Measurements from ENCODE around the gene CD74.

DNA sequence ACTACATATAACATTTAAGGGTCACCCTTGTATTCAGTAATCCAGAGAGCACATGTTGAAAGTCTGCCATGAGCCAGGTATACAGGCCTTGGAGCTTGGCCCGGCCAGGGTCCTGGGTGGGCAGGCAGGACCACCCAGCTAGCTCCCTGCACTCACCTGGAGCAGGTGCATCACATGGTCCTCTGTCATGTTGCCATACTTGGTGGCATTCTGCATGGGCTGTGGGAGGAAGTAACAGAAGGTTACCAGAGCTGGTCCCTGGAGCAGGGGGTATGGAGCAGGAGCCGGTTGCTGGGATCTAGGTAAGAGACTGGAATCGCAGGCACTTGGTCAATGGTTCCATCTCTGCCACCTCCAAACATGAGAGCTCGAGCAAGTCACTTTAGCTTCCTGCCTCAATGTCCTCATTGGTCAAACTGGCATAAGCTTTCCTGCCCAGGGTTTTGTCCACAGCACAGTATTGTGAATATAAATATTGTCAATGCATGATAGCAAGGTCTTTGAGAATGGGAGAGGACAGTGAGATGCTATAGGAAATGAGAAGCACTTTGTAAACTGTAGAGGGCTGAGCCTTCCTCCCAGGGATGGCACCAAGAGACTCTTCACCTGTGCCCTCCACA, 6.5 kb downstream of the CD74 start:
- TF ChIP-seq, protein P1, sequence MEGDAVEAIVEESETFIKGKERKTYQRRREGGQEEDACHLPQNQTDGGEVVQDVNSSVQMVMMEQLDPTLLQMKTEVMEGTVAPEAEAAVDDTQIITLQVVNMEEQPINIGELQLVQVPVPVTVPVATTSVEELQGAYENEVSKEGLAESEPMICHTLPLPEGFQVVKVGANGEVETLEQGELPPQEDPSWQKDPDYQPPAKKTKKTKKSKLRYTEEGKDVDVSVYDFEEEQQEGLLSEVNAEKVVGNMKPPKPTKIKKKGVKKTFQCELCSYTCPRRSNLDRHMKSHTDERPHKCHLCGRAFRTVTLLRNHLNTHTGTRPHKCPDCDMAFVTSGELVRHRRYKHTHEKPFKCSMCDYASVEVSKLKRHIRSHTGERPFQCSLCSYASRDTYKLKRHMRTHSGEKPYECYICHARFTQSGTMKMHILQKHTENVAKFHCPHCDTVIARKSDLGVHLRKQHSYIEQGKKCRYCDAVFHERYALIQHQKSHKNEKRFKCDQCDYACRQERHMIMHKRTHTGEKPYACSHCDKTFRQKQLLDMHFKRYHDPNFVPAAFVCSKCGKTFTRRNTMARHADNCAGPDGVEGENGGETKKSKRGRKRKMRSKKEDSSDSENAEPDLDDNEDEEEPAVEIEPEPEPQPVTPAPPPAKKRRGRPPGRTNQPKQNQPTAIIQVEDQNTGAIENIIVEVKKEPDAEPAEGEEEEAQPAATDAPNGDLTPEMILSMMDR (IDR thresholded peaks at IDR 0.05), result no peak
- TF ChIP-seq, protein P2, sequence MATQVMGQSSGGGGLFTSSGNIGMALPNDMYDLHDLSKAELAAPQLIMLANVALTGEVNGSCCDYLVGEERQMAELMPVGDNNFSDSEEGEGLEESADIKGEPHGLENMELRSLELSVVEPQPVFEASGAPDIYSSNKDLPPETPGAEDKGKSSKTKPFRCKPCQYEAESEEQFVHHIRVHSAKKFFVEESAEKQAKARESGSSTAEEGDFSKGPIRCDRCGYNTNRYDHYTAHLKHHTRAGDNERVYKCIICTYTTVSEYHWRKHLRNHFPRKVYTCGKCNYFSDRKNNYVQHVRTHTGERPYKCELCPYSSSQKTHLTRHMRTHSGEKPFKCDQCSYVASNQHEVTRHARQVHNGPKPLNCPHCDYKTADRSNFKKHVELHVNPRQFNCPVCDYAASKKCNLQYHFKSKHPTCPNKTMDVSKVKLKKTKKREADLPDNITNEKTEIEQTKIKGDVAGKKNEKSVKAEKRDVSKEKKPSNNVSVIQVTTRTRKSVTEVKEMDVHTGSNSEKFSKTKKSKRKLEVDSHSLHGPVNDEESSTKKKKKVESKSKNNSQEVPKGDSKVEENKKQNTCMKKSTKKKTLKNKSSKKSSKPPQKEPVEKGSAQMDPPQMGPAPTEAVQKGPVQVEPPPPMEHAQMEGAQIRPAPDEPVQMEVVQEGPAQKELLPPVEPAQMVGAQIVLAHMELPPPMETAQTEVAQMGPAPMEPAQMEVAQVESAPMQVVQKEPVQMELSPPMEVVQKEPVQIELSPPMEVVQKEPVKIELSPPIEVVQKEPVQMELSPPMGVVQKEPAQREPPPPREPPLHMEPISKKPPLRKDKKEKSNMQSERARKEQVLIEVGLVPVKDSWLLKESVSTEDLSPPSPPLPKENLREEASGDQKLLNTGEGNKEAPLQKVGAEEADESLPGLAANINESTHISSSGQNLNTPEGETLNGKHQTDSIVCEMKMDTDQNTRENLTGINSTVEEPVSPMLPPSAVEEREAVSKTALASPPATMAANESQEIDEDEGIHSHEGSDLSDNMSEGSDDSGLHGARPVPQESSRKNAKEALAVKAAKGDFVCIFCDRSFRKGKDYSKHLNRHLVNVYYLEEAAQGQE (IDR thresholded peaks at IDR 0.05; ENCODE audit: insufficient read depth in 1 of 2, low read depth in 2 of 2, low read length in 1 of 2), result no peak
